HL-60/S4 treated with retinoic acid at 250 ng/mL for 4 days and 3 days (cell line): ENCODE results near the gene TBC1D5.
"Not testable (repeated sequence)": the region's sequence is repeated elsewhere in the genome, so short reads cannot be mapped to it uniquely, and the experiment has no call there.

Experiments used
- in situ Hi-C: fragments of 300-500 bp; cut with MboI; formaldehyde crosslinking; loops from 2 replicates; pipeline ENCODE4 v1.7.0; 2022; ENCODE audit warnings: low sequenced_read_pairs

The TBC1D5 gene

DNA sequence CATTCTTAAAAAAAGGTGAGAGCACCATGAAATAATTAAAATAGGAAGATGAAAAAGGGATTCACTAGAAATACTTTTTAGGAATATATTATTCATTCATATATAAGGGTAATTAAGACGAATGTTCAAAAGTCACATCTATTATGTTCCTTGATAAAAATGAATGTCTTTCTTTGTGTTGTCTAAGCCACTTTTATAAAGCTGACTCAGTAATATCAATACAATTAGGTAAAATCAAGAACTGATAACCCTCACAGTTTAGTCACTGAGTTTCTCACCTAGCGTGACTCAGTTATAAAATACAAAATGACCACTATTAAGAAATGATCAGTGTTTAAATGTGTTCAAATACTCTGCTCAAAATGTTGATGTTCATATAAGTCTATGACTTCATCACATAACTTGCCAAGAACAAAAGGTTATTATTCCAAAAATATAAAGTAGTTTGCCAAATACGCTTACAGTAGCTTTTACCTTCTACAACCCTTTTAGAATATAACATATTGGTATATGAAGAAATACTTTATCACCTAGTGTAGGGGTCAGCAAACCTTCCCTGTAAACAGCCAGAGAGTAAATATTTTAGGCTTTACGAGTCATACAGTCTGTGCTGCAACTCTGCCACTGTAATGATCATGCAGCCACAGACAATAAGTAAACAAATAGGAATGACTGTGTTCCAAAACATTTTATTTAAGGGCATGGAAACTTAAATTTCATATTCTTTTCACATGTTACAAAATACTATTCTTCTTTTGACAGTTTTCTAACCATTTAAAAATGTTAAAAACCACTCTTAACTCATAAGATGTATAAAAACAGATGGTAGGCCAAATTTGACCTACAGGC is 369.8 kb downstream of the TBC1D5 start:
- in situ Hi-C loops = no loop called here

DNA sequence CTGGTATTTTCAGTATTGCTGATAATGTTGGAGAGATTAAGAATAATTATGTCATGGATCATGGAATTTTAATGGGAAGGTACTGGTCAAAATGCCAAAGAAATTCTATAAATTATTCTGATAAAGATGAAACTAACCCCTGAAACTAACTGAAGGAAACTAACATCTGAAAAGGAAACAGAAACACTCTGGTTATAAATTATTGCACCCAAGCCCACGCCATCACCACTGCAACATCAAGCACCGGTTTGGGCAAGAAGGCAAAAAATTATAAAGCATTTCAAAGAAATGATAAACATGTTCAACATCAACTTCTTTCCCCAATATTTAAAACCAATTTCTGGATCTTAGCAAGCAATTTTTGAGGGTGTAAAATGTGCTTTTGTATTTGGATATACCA is 372.5 kb downstream of the TBC1D5 start:
- in situ Hi-C loops = no loop called here

DNA sequence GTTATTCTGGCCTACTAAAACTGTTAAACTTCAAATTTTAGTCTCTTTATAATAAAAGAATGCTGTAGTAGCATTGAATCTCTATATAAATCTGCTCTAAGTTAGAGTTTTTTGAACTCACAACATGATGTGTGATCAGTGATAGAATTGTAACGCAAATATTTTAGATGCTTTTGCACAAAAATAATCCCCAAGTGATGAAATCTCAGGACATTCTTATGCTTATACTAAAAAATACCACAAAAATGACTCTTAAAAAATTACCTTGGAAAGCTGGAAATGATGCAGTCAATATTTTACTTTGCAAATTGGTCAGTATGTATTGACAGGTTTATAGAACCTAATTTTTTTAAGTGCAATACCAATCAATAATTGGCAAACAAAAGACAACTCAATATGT is 375.3 kb downstream of the TBC1D5 start:
- in situ Hi-C loops = no loop called here

DNA sequence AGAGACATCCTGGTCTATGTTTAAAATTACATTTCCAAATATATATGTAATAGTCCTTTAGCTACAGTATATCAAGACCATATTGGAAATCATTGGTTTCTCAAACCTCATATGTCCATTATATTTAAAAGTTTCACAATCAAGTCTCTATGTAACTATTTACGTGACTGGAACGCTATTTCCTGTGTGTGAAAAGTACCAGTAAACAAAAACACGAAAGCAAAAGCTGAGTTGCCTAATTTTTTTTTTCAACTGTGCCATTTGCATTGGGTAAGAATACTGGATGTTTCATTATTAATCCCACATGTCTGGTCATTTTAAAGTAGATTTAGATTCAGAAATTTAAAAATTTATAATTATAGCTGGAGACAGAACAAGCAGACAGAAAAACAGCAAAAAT is 381.4 kb downstream of the TBC1D5 start:
- in situ Hi-C loops = no loop called here

DNA sequence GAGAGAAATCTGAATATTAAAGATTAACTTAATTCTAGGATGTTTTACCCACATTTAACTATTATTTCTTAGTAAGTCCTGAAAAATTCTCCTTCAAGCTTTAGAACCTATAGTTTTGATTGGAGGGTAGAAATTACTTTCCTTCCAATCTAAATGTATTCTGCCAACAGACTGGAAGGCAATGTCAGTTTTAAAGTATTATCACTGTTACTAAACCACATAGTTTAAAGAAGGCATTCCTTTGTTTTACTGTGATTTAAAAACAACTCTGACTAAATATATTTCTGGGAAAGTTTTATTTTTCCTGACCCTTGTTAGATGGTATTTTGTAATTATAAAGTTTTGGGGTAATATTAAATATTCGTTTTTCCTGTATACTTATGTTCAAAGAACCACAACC is 382.5 kb downstream of the TBC1D5 start:
- in situ Hi-C loops = no loop called here

DNA sequence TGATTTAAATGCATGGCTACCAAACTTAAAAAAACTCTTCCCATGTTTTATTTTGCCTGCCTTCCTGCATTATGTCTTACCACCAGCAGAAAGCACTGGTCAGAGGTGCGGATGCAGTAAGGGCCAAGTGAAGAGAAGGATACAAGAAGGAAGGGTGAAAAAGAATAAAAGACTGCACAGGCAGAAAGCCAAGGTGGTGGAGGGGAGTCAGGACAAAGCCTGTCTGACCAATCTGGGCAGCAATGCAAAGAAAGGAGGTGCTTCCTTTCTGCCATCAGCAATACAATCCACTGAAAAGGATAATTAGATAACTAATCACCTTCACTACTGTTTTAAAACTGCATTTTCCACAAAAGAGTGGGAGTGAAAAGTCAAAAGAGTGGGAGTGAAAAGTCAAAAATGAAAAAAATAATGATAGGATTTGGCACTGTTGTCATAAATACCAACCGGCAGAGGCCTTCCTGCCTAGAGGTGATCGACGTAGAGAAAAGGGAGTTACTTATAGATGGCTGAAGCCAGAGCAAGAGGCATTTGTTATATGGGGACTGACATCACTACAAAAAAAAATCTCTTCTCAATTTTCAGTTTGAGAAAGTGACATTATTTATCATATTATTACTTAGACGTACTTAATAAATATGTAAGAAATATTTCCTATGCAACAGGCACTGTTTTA is 385.3 kb downstream of the TBC1D5 start:
- in situ Hi-C loops = no loop called here

DNA sequence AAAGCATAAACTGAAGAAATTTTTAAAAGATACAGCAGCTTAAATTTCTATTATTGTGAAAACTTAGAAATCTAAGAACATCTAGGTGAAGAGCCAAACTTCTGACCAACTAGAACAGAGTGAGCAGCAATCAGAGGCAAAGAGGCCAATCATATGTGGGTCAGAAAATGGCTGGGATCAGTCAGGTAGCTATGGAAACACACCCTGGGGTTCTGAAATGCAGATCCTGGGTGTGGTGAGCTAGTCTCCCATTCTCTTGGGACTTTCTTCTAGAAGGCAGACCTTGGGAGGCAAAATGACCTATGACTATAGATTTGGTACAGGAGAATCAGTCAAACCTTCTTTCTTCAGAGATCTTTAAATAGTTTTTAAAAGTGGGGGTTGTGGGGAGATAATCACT is 385.8 kb downstream of the TBC1D5 start:
- in situ Hi-C loops = no loop called here

DNA sequence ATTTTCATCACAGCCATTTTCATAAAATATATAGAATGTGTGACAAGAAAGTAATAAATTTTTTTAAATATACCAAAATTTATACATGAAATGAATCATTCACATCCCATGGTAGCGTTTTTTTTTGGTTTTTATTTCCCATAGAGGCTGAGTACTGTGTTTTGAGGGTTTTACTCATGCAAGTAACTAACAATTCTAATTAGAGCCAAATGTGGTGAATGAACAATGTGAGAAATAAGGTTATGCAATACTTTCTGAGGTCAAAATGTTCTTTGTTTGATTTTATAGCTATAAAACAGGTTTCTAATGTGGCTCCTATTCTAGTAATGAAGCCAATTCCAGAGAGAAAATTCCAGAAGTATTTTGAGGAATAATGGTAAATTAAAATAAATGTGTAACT is 386.8 kb downstream of the TBC1D5 start:
- in situ Hi-C loops = no loop called here

DNA sequence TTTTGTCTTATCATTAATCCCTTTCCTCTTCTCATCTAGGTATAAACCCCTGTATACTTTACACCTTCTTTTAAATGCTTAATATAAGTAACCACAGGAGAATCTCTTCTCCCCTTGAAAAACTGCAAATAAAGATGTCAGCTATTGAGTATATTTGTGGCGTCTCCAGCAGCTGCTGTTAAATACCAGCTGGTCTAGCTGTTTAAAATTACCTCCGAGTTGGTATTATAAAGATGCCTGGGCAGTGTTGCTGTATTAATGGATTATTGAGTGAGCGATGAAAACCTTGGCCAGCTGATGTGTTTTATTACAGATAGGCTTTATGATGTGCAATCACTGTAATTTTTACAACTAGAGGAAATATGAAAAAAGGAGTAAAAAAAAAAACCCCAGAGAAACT is 388.1 kb downstream of the TBC1D5 start:
- in situ Hi-C loops = no loop called here

DNA sequence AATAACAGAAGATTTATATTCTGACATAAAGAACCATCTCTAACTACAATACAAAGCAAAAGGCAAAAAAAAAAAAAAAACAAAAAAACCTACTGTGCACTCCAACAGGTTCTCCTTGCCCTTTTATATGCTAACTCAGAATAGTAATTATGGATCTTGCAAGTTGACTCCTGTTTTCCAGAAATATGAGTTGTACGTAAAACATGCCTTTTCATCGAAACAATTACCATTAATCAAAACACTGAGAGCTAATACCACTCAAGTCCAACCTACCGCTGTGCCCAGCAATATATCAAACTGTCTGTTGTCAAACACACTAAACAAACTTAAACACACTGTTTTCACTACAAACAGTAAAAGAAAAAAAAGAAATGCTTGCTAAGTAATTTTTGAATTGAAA is 389.8 kb downstream of the TBC1D5 start:
- in situ Hi-C loops = no loop called here

DNA sequence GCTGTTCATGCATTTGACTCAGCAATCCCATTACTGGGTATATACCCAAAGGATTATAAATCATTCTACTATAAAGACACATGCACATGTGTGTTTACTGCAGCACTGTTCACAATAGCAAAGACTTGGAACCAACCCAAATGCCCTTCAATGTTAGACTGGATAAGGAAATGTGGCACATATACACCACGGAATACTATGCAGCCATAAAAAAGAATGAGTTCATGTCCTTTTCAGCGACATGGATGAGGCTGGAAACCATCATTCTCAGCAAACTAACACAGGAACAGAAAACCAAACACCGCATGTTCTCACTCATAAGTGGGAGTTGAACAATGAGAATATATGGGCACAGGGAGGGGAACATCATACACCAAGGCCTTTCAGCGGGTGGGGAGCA is 391.2 kb downstream of the TBC1D5 start:
- in situ Hi-C loops = not testable (repeated sequence)

DNA sequence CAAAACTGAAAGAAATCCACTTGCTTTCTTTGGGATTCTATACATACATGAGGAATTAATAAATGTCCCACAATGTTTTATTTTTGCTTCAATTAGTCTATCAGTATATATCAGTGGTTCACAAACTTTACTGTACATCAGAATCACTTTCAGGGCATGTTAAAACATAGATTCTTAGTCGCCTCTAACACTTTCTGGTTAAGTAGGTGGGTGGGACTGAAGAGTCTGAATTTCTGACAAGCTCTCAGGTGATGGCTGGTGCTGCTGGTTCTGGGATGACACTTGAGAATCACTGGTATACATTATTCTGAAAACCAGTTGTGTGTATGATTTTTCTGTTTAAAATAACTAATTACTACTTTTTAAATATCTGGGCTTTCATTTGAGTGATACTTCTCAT is 393.3 kb downstream of the TBC1D5 start:
- in situ Hi-C loops = no loop called here

DNA sequence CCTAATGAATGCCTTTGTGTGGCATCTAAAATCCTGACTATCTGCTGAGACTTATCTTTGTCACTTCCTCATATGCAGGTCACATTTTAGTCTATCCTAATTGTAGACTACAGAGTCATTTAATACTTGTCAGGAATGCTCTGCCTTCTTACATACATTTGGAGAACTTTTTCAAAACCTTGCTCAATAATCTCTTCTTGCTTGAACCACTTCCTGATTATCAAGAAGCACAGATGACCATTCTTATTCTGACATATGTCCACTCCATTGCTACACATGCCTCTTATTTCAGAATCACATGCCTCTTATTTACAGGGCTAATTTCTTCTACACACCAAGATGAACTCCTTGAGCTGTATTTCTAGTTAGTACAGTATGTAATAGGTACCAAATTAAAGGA is 400.3 kb downstream of the TBC1D5 start:
- in situ Hi-C loops = no loop called here

DNA sequence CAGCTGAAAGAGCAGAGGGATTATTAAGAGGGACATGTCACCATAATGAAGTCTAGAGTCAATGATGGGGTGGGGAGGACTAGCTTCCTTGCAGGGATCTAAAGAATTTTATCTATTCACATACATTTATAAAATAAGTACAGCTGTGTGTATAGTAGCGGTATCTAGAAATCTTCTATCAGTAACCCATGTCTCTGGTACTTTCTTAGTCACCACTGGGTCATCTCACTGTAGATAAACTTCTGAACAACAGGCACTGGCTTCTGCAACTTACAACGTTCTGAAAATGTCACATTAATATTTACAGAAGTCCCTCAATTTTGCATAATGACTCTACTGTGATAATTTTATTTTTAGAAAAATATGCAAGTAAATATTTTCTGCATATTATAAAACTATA is 401.7 kb downstream of the TBC1D5 start:
- in situ Hi-C loops = no loop called here

DNA sequence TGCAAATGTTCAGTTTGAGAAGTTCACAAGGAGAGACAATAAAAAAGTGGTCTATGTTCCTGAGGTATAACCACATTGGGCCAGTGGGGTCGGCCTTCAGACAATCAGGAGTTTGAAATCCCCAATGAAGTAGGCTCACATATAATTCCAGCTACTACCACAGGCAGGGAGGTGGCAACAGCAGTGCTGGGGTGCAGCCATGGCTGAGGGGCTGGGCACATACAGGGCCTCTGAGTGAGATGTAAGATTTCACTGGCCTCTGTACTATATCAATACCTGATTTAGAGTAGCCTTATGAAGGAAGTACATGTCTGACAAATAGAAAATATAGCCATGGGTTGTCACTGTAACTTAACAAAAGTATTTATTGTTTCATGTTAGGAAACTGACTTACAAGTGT is 402.2 kb downstream of the TBC1D5 start:
- in situ Hi-C loops = no loop called here

DNA sequence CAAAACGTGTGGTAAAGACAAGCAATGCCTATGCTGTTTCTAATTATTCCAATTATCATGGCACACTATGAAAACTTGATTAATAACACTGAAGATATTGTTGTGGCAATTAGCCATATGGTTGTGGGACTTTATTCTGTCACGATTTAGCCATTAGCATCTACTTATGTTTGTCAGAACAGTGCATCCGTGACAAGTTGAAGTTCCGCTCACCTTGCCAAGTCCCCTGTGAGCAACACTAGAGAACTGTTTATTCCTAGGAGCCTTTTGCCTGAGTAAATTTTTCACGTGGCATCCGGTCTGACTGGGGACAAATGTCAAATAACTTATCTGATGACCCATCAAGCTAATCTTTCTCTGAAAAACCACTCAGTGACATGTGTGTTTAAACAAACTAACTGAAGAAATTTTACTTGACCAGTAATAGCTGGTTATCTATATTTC is 403.3 kb downstream of the TBC1D5 start:
- in situ Hi-C loops = no loop called here

DNA sequence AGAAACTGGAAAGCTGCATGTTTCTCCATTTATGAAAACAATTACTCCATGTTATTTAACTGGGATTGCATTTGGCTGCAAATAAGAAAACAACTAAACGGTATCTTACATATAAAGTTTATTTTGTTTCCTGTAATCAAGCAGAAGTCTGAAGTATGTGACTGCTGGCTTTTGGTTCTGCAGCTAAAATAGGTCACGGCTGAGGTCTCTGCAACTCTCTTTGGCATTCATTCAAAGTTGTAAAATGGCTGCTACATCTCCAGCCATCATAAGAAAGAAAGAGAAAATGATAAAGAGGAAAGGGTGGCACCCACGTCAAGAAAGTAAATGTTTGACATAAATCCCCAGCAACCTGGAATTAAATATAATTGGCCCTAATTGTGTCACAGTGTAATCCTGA is 406.1 kb downstream of the TBC1D5 start:
- in situ Hi-C loops = no loop called here

DNA sequence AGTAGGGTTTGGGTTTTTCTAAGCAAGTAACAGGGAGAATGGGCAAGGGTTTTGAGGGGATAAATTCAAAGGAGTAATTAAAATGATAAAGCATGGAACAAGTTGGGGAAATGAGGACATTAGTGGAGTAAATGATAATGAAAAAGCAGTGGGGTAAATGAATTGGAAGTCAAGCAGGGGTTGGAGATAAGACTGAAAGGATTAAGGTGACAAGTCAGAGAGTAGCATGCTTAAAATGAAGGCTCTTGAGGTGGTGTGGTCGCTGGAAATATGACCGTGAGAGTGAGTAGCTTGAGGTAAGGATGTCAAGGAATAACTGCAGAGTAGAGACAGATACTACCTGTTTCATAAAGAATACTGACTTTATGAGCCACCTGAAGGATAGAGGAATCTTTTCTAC is 408.5 kb downstream of the TBC1D5 start:
- in situ Hi-C loops = no loop called here

DNA sequence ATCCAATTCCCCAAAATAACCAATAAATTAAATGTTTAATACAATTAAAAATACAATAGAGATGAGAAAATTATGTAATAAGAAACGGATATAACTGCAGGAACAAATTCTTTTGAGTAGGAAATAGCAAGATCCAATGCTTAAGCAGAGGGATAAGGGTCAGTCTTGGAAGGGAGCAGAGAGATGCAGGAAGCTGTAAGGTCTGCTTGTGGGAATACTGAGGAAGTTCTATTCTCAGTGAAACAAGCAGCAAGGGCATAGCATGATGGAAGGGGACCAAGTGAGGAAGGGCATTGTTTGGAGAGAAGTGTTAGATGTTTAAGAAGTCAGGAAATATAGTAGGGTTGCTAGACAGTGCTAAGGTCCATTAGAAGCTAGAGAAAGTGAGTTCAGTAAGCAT is 409.0 kb downstream of the TBC1D5 start:
- in situ Hi-C loops = no loop called here

DNA sequence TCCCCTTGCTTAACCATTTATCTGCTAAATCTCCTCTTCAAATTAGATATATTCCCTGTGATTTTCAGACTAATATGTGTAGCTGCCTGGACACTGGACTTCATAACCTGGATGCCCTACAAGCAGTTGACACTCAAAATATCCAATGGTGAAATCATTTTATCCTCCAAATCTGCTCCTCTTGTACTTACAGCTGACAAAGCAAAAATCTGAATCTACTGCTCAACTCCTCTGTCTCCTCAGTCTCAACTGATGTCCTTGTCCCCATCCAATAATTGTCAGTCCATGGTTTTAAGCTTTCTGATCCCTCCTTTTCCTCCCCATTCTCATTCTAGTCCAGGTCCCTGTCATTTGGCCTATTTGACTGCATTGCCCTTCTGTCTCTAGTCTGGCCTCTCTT is 411.8 kb downstream of the TBC1D5 start:
- in situ Hi-C loops = no loop called here

DNA sequence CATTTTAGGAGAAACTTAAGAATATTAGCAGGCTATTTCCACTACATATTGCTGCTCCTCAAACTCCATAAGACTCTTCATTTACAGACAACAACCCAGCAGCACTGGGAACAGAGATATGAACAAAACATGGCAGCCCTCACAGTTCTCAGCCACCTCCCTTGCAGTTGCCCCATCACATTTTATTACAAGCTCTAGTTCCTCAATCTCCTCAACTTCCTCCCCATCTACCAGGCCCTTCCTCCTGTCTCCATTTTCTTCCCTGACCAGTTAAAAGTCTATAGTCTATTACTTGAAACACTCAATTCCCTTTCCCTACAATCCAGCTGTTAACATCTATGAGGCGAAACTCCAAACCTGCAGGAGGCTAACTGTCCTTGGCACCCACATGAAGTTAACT is 412.5 kb downstream of the TBC1D5 start:
- in situ Hi-C loops = no loop called here

DNA sequence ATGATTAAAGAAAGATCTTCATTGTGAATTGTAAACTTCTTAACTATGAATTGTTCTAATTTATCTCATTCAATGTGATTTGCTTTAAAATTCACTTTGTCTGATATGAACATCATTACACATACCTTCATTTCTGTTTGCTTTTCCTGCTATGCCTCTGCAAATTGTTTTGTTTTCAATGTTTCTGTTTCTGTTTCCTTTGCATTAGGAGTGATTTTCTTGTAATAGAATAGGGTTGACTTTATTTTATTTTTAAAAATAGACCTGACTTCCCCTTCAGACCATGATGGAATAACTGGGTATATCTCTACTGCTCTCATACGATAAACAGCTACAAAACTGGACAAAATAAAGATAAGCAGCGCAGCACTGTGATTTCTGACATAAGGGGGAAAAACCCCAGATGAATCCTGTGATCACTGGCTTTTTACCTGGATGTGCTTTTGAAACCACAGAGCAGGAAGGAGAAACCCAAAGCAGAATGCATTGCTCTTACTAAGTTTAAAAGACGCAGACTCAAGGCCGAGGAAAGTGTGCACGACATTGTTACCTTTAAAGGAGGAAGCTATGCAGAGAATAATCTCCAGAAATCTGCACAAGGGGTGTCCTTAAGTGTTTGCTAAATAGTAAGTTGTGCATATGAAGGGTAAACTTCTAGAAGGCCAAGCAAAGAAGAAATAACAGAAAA is 420.2 kb downstream of the TBC1D5 start:
- in situ Hi-C loops = no loop called here
